ENCODE results near the gene KRTAP4-1.

Gene KRTAP4-1

GRCh38 chr17:41186872-41187271, 2.2 kb upstream of the KRTAP4-1 start:
- in situ Hi-C loops (cut with HindIII; ENCODE audit: low sequenced_read_pairs): no loop called here

GRCh38 chr17:41185001-41185400, 290 bp upstream of the KRTAP4-1 start:
- no peak for DNase-seq (ENCODE audit: low read depth, low spot score)
- in situ Hi-C loops (cut with HindIII; ENCODE audit: low sequenced_read_pairs): no loop called here
- H3K4me3 ChIP-seq (ENCODE audit: low read depth, low read length): no peak overlapping the region
- TF ChIP-seq CTCF (IDR thresholded peaks at IDR 0.05; ENCODE audit: low read depth, low read length): no peak

More at GRCh38 chr17:41186872-41187271, 2.2 kb upstream of the KRTAP4-1 start:
- no peak for TF ChIP-seq CTCF (IDR thresholded peaks at IDR 0.05; ENCODE audit: low read depth, low read length)
- DNase-seq (ENCODE audit: low read depth, low spot score): no peak
- no peak overlapping the region for H3K4me3 ChIP-seq (ENCODE audit: low read depth, low read length)

GRCh38 chr17:41178843-41179616, 5.7 kb downstream of the KRTAP4-1 start:
- H3K4me3 ChIP-seq (ENCODE audit: low read depth, low read length): no peak overlapping the region
- in situ Hi-C loops (cut with HindIII; ENCODE audit: low sequenced_read_pairs): no loop called here
- no peak for DNase-seq (ENCODE audit: low read depth, low spot score)
- no peak for TF ChIP-seq CTCF (IDR thresholded peaks at IDR 0.05; ENCODE audit: low read depth, low read length)

- in situ Hi-C loops (cut with HindIII; ENCODE audit: low sequenced_read_pairs): no loop called here
- H3K4me3 ChIP-seq (ENCODE audit: low read depth, low read length): no peak overlapping the region
- no peak for TF ChIP-seq CTCF (IDR thresholded peaks at IDR 0.05; ENCODE audit: low read depth, low read length)
- DNase-seq (ENCODE audit: low read depth, low spot score): peak; percentile 5
These were observed 6.4 kb downstream of the KRTAP4-1 start for GRCh38 chr17:41178341-41178740.

GRCh38 chr17:41177727-41178271, 6.9 kb downstream of the KRTAP4-1 start, which contains the start of gene KRTAP4-2:
Gene KRTAP4-2 (minus strand): TSS chr17:41178221. CDS start chr17:41178164, 57 bp downstream.
- no peak for DNase-seq (ENCODE audit: low read depth, low spot score)
- H3K4me3 ChIP-seq (ENCODE audit: low read depth, low read length): no peak within 1 kb of the TSS
- in situ Hi-C loops (cut with HindIII; ENCODE audit: low sequenced_read_pairs): no loop called here
- no peak for TF ChIP-seq CTCF (IDR thresholded peaks at IDR 0.05; ENCODE audit: low read depth, low read length)

- no peak overlapping the region for H3K4me3 ChIP-seq (ENCODE audit: low read depth, low read length)
- no peak for DNase-seq (ENCODE audit: low read depth, low spot score)
- in situ Hi-C loops (cut with HindIII; ENCODE audit: low sequenced_read_pairs): no loop called here
- no peak for TF ChIP-seq CTCF (IDR thresholded peaks at IDR 0.05; ENCODE audit: low read depth, low read length)
These were observed 7.8 kb downstream of the KRTAP4-1 start for GRCh38 chr17:41176744-41177387.
